NCI-H1417 (cell line): ENCODE measurements around the gene PEAR1.
"Not testable (repeated sequence)": the region's sequence is repeated elsewhere in the genome, so short reads cannot be mapped to it uniquely, and the experiment has no call there.

ENCODE experiments used
- DNase-seq, 3 experiments: peaks; one replicate each; lab custom pipeline; 2025; lab: John Stamatoyannopoulos, UW

PEAR1 gene

DNA sequence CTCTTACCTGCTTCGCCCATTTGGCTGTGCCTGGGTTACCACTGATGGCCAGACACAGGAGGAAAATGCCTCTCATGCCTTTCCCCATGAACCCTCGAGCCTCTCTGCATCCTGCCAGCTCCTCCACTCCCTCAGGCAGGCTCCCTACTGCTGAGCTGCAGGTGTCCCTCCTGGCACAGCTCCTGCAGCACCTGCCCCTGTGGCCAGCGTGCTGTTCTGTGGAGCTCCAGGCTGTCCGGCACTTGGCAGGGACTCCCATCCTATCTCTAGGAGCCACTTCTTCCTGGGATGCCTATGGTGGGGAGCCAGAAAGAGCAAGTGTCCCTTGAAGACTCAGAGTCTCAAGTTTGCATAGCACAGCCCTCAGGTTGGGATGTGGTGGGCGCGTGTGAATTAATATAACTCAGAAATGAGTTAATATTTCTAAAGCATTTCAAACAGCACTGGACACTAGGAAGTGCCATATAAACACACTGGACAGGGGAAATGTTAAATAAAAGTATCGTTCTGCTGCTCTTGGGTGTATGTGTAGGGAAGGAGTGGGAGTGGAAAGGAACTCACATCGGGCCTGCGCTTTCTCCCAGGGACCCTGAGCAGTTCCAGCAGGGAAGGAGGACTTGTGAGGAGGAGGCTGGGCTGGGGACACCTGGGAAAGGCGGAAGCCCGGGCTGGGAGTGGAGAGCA, 29.6 kb downstream of the PEAR1 start:
- DNase-seq = peak; percentile 45 to 82 (median 65)

DNA sequence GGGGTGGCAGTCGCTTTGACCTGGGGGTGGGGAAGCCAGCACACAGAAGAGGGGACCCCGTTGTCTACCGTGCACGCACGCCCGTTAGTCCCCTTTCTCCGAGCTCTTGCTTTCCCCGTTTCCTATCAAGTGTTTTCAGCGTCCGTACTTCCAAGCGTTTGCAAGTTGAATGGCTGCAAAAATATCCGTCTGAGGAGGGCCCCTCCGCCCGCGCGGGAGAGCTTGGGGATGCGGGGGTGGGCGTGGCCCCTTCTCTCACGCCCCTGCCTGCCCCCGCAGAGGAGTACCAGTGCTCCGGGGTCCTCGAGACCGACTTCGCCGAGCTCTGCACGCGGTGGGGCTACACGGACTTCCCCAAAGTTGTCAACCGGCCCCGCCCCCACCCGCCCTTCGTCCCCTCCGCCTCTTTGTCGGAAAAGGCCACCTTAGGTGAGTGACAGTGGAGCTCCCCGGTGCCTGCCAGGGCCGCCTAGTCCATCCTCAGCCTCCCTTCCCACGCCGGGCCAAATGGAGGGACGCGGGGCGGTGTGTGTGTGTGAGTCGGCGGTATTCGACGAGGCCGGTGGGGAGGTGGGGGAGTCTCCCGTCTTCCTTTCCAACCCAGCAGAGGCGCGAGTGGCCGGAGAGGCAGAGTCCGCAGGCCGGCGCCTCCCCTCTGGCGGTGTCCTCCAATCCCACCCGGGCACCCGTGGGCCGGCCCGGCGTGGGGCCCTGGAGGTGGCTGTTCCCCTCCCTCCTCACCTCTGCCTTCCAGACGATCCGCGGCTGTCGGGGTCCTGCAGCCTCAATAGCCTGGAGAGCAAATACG, 30.4 kb downstream of the PEAR1 start:
- peak in 2 of 3 experiments; percentile 30 to 53 for DNase-seq

DNA sequence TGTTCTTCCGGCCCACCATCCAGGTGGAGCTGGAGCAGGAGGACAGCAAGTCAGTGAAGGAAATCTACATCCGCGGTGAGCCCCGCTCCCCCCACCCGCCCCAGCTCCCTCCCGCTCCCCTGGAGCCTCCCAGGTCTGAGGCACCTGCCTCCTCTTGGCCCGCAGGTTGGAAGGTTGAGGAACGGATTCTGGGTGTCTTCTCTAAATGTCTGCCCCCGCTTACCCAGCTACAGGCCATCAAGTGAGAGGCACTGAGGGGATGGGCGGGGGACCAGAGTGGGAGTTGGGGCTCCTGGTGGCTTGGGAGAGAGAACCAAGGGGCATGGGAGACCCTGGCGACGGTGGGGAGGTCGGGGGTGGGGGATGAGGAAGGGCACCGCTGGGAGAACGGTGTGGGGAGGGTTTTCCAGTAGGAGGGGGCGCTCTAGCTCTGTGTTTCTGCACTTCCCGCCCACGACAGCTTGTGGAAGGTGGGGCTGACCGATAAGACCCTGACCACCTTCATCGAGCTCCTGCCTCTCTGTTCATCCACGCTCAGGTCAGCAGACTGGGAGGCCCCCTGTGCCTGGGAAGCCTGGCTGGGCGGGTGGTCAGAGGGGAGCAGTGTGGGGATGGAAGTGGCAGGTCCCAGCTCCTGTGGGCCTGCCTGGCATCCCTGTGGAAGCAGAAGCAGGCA, 31.1 kb downstream of the PEAR1 start:
- no peak for DNase-seq

DNA sequence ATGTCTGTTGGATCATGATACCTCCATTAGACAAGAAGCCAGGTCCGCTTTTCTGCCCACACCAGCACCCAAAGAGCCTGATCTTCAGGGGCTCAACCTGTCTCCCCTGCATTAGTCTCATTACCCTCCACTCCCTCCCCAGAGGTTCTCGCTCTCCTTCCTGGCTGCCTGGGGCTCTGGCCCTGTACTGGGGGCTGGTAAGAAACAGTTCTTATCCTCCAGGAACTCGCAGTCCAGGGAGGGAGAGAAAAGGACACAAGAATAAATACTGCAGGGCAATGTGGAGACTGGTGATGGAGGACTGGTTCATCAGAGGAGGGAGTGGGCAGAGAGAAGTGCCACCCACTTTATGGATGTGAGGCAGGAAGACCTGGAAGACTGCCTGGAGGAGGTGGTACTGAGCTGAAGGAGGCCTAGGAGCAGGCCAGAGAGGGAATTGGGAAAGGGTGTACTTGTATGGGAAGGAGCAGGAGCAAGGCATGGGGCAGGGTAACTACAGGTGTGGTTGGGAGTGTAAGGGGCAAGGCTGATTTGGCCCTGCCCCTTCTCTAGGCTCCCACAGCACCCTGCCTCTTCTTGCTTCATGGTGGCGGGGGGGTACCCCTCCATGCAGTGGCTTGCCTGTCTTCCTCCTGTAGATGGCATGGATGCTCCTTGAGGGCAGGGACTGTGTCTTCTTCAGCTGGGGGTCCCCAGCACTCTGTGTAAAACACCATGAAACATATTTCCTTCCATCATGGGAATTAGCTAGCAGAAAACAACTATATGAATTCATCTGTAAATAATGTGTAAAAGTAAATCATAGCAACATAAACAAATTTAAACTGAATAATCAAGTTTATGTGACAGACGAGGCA, 31.9 kb downstream of the PEAR1 start:
- no peak for DNase-seq

DNA sequence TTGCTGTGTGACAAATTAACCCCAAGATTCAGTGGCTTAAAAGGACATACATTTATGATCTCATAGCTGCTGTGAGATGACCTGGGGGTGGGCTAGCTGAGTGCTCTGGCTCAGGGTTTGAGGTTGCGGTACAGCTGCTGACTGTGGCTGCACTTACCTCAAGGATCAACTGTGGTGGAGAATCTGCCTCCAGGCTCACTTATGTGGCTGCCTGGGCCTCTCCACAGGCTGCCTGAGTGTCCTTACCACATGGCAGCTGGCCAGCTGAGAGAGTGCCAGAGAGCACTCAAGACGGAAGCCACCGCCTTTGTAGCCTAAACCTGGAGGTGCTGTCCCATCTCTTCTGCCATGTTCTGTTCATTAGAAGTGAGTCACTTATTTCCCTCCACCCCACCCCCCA, 32.7 kb downstream of the PEAR1 start:
- DNase-seq = peak; percentile 33 to 99 (median 75)

DNA sequence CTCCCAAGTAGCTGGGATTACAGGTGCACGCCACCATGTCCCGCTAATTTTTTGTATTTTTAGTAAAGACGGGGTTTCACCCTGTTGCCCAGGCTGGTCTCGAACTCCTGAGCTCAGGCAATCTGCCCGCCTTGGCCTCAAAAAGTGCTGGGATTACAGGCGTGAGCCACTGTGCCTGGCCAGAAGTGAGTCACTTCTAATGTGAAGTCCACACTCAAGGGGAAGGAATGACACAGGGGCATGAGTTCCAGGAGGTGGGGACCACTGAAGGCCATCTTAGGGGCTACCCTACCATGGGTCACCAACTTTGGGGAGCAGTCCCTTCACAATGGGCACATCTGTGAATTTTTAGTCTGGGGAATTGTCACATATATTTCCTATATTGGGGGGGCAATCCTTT, 33.2 kb downstream of the PEAR1 start:
- not testable (repeated sequence) for DNase-seq

DNA sequence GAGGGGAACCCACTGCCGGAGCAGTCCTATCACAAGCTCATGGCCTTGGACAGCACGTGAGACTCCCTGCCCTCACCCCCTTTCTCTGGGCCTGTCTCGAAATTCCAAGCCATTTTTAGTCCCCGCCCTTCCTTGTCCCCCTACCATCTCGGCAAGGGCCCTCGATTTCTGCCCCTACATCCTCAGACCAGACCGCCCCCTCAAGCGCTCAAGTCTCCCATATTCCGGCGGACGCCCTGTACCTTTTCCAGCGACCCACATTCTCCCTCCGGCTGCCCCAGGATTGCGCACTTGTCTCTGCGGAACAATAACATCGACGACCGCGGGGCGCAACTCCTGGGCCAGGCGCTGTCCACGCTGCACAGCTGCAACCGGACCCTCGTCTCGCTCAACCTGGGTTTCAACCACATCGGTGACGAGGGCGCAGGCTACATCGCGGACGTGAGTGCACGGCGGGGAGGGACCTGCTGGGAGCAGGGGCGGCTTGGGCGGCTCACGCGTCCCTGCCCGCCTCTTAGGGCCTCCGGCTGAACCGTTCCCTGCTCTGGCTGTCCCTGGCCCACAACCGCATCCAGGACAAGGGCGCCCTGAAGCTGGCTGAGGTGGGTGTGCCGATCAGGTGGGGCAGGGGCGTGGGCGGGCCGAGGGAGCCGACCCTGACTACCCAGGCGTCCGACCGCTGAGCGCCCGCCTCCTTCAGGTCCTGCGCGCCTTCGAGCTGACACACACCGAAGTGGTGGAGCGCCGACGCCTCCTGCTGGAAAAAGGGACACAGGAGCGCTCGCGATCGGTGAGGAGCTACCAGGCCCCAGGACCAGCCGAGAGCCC, 33.9 kb downstream of the PEAR1 start:
- DNase-seq = peak; percentile 77 to 92 (median 88)

DNA sequence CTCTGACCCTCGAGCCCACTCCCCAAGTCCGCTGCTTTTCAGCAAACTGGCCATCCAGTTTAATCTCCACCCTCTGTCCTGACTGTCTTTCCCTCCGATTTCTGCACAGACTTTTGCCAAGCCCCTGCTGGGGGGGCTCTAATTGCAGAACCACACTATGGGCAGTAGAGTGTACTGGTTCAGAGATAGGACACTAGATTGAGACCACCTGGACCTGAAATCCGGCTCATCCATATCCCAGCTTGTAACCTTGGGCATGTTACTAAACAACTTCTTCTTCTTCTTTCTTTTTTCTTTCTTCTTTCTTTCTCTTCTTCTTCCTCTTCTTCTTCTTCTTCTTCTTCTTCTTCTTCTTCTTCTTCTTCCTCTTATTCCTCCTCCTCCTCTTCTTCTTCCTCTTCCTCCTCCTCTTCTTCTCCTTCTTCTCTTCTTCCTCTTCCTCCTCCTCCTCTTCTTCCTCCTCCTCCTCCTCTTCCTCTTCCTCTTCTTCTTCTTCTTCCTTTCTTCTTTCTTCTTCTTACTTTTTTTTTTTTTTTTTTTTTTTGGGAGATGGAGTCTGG, 34.6 kb downstream of the PEAR1 start:
- no peak for DNase-seq

DNA sequence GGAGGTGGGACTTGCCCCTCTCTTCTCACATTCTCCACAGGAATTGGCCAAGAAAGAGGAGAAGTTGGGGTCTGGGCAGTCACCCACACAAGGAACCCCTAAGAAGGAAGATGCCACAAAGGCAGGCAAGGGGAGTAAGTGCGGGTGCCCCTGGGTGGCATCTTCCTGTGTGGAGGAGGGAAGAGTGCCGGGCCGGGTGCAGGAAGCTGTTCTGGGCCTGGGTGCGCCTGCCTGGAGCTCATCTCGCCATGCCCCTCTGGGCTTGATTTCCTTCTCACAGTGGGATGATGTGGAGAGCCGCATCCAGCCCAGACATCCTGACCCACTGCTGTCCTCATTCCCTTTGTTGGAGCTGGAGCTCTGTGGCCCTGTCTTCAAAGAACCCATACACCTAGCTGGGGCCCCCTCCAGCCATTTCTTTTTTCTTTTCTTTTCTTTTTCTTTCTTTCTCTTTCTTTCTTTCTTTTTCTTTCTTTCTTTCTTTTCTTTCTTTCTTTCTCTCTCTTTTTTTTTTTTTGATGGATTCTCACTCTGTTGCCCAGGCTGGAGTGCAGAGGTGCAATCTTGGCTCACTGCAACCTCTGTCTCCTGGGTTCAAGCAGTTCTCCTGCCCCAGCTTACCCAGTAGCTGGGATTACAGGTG, 36.2 kb downstream of the PEAR1 start:
- no peak for DNase-seq

DNA sequence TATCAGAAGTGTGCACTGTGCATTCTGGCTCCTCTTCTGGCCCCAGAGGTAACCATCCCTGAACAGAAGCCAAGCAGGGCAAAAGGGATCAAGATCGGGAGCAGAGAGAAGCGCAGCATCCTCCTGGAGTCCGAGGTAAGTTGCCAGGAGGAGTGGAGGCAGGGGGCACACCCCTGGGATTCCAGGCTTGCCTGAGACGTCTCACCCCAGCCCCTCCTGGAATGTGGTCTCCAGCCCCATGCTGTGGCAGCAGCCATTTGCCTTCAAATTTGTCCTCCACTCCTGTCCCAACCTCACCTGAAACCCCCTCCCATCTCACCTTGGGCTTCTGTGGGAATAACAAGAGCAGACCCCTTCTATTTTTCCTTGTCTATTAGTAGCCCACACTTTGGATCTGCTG, 37.0 kb downstream of the PEAR1 start:
- DNase-seq = no peak

DNA sequence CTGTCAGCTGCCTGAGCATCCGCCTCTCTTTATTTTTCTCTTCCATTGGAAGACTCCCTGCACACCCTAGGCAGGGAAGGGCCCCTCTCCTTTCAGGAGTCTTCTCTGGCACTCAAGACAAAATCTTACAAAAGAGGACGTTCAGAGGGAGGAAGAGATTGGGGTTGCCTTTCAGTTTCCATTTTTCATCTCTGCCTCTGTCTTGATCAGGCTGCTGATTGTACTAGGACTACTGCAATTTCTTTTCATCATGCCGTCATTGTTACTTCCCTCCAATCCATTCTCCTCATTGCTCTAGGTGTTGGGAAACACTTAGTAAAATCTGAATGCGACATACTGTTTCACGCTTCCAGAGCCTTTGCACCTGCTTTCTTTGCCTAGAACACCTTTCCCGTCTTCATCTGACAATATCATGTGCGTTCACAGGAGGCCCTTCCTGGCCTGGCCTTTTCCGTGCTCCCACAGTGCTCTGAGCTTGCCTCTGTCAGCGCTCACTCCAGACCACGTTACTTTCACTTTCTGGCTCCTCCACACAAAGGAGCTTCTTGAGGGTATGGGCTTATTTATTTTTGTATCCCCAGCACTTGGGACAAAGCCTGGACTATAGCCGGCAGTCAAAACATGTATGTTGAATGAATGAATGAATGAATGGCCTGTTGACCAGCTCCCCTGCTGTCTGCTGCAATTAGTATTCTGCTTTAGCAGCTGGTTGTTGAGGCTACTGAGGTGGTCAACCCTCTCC, 37.9 kb downstream of the PEAR1 start:
- DNase-seq = no peak

DNA sequence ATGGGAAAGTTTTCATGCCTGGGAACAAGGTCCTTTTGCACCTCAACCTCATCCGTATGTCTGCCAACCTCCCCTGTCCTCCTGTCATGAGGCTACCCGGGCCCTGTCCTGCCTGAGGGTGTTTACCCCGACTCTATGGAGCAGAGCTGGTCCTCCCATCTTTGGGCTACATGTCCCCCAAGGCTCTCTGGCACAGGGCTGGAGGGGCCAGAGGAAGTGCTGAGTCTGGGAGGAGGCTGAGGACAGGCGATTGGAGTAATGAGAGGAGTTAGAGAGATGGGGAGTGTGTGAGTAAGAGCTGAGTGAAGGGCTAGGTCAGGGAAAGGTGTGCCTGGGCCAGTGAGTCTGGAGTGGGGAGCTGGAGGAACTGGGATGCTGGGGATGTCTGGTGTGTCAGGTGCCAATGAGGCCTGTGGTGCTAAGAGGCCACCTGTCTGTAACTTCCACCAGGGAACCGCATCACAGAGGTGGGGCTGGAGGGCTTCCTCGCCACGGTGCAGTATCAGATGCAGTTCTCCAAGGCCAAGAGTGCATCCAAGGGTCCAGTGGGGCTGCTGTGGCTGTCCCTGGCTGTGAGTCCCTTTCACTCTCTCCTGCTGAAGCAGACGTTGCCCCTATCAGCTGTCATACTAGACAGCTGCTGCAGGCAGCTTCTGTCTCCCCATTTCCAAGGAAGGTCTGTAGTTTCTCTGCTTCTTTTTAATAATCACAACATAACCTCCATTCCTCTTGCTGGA, 38.6 kb downstream of the PEAR1 start:
- no peak for DNase-seq

DNA sequence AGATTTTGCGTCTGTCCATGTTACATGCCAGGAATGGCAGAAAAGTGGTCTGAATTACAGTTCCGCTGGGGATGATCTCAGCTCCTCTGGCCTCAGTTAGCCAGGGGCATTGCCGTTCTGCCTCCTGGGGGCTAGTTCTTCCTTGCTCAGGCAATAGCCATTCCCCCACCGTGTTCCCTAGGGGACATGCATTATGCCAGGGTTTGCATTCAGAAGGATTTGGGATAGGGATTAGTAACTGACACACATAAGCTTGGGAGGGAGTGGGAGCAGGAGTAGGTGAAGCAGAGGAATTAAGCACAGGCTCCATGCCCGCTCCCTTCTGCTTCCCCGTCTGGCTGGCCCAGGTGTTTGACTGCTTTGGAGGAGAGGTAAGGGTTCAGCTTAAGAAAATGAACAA, 39.6 kb downstream of the PEAR1 start:
- DNase-seq = no peak

DNA sequence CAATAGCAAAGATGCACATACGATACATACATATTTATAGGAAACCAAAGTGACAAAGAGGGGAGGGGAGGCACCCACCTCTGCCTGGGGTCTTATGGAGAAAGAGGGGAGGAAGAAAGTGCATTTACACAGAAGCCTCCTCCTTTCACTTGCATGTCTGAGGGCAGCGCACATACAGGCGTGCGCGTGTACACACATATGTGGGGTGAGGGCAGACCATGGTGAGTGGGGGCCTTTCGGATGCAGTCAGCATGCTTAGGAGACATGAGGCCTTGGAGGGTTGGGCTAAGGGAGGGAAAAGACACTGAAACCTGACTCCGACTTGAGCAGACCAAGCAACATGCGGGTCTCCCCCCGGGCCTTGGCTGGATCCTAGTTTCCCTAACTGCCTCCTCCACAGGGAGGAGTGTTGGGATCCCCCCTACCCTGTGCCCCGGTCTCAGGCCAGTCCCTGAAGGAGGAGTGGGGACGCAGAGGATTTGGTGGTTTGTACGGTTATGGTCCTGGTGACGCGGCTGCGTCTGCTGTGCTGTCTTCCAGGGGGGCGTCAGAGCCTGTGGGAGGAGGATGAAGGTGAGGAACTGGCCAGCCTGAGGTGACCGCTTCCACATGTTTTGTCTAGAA, 42.1 kb downstream of the PEAR1 start:
- DNase-seq = no peak

DNA sequence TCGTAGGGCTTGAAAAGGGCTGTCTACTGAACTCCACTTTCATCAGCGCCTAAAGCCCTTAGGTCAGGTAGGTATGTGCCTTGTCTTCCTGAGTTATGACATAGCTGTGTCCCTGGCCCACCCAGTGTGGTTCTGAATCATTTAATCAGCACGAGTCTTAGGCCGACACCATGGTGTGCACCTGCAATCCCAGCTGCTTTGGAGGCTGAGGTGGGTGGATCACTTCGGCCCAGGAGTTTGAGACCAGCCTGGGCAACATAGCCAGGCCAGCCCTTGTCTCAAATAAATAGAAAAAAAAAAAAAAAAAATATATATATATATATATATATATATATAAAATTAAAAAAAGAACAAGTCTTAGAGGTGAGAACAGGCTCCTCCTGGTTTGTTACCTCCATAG, 42.7 kb downstream of the PEAR1 start:
- DNase-seq = no peak

DNA sequence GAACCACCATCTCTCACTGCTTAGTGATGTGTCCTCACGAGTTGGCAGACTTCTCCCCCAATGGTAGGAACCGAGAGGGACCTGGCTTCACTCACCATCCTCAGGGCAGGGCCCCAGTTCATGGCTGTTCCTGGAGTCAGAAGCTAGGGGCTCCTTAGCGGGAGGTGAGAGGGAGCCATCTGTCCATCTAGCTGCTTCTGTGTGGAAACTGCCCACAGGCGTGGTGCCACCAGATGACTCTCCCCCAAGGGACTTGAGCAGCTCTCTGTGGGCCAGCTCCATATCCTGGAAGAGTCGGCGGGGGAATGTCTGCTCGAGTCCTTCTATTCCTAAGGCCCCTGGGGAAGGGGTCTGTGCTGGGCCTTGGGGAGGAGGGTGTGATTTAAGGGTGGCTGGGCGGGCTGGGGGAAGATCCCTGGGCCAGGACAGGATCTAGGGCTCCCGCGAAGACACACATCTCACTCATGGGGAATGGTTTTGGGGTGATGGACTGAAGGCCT, 43.3 kb downstream of the PEAR1 start:
- no peak for DNase-seq

DNA sequence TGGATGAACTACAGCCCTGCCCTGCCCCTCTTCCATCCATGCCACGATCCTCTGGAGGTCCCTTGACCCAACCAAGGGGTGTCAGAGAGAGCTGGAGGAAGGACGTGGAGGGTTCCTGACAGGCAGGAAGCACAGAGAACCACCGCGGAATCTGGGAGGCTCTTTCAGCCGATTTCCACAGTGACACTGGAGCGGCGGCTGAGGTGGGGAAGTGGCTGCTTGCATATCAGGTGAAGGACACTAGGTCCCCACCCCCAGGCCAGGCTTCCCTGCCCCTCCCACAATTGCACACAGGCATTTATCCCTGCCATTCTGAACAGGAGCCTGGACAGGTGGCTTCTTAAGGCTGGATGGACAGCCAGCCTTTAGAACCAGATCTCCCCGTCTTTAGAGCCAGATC, 44.4 kb downstream of the PEAR1 start:
- peak in 1 of 3 experiments; percentile 82 for DNase-seq

DNA sequence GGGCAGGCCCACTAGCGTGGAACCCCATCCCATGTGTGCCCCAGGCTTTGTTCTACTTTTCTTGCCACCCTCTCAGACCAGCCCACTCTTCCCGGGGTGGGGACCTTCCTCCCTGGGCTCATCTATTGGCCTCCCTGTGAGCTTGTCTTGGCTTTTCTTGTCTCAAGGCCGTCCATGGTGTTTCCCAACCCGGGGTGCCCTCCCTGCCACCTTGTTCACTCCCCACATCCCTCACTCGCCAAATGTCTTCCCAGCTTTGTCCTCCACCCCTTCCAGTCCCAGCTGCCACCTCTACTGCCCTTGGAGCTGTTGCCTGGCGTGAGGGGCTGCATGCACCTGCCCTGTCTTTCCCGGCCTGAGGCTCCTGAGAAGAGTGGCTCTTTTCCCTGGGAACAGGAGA, 45.3 kb downstream of the PEAR1 start:
- DNase-seq = no peak
